Lung microvascular endothelial cell (primary cell): Measurements from ENCODE around the gene NOTCH1. TPM values are rescaled to one million over a fixed set of nuclear protein-coding genes. Genes with fewer than 3 reads are reported as not detected.

Source experiments
- DNase-seq, 2 donors: peaks; one replicate each; pipeline versions ENCODE4 v3.0.0 to v3.0.0-alpha.2; 2010; ENCODE audit warnings: low read depth in 2 of 2
- total RNA-seq: library from RNA; depleted of rRNA; stranded (reverse); fragments of >200 nt; gene quantifications from 2 replicates; pipeline ENCODE4 v1.2.1, GENCODE V29; 2014

The NOTCH1 gene
- total RNA-seq, 1 donor from 2014 or later, result 75.2 TPM

DNA sequence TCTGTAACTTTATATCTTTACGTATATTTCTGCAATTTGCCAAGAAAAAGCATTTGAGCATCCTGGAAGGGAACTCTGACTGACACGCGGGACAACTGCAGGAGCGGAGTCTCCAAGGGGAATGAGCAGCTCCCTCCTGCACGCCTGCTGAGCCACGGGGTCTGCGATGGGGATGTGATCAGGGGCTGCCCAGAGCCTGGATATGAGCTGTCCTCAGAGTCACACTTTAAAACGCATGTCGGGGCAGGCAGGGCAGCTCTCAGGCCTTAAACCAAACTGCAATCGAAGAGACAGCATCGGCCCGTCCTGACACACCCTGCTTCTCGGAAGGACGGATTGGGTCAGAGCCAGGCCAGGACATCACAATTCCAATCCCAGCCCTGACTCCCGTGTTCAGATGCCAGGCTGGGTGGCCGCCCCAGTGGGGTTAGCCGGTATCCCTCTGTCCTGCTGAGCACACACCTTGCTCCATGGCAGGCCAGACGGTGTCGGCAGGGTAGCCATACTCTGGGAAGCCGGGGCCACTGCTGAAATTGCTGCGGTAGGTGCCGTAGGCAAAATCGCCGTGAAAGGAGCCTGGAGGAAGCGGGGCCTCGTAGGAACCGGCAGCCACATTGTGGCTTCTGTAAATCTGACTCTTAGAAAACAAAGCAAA, 80.2 kb downstream of the NOTCH1 start:
- DNase-seq, result no peak

GRCh38 chr9:136464241-136464640, 81.6 kb downstream of the NOTCH1 start:
- DNase-seq, result no peak

DNA sequence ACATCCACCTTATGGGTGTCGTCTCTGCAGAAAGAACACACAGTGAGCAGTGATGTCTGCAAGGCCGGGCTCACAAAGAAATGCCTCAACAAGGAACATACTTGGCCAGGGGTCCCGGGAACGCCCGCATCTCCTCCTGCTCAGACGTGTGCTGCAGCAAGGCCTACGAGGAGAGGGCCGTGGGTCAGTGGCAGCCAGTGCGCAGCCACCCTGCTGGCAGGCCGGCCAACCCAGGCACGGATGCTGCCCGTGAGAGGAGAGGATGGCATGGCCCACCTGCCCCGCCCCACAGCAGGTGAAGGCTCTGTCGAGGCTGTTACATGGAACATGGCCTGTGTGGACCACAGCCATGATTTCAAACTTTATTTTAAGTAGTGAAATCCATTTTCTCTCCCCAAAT, 82.3 kb downstream of the NOTCH1 start:
- no peak for DNase-seq

- no peak for DNase-seq
These were observed 83.2 kb downstream of the NOTCH1 start for GRCh38 chr9:136462664-136463063.

DNA sequence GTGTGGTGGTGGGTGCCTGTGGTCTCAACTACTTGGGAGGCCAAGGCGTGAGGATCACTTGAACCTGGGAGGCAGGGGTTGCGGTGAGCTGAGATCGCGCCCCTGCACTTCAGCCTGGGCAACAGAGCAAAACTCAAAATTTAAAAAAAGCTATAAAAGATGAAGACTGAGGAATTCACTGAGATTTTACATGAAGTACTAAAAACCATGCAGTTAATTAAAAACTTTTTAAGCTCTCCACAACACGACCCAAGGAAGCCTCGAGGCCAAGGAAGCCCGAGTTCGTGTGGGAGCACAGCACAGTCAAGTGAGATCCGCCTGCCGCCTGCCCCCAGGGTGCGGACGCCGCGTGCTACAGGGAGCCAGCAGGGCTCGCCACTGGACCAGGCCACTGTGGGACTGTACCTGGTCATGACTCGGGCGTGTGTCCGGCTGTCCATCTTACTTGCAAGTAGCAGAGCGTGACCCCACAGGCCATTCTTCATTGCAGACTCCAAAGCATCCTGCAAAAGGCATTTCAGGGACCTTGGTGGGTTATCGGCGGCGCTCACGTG, 85.0 kb downstream of the NOTCH1 start:
- DNase-seq, result no peak

GRCh38 chr9:136459425-136459824, 86.4 kb downstream of the NOTCH1 start:
- DNase-seq, result no peak

- DNase-seq, result no peak
These were observed 88.5 kb downstream of the NOTCH1 start for GRCh38 chr9:136457326-136457725.

GRCh38 chr9:136456258-136456657, 89.6 kb downstream of the NOTCH1 start:
- DNase-seq, result no peak

DNA sequence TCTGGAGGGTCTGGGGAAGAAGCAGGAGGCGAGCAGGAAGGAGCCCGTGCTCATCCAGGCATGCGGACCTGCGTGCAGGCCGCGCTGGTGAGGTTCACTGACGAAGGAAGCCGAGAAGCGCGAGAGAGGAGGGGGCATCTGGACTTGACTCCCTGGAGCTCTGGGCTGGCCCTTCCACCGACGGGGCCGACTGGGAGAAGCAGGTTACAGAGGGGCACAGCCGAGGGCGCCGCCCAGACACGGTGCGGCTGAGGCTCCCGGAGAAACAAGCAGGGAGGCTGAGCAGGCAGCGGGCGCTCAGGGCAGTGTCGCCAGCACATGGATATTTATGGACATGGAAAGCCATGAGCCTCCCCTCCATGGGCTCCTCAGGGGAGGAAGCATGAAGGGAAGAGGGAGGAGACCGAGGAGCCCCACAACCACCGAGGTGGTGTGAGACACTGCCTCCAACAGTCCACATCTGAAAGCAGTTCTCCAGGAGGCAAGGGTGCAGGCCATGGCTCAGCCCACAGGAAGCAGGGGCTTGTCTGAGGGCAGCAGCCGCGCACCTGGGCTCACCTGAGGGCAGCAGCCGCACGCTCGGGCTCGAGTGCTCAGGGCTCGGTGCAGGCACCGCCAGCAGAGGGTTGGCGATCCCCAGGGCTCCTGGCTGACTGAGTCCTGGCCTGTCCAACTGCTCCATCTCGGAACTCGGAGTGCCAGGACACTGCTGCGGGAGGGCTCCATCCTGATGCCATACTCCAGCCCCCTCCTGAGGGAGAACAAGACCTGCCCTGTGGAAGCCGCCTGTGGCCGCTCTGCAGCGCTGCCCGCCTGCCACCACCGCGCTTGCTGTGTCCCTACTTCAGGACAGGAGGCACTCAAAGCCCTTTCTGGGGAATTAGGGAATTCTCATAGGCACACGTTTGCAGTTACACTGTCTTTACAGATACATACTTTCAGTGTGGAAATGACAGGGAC, 90.5 kb downstream of the NOTCH1 start:
- no peak for DNase-seq

DNA sequence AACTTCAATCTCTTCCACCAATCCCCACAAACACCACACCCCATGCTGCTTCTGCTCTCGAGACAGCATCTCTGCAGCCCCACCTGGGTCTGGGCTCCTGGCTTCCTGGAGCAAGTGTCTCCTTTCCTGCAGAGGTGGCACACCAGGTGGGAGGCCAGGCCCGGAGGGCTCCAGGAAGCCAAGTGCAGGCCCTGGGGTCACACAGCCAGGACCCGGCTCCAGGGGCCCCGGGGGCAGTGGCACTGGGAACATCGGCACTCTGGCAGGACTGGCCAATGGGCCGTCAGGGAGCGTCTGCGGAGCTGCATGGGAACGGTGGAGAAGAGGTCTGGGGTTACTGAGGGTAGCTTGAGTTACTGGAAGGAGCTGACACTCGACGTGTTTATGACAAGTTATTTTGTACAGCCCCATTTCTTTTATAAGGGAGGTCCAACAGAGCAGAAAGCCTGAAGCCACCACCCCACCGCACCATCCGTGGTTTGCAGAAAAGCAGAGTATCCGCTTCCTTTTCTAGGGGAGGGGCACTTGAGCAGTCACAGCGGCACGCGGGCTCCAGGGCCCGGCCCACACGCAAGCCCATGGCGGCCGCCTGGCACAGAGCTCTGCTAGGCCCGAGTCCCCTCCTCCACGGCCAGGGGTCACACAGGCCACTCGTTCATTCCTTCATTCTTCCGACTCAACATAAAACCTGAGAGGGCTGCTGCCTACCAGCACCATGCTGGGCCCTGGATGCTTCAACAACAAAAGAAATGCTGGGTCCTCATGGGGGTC, 91.6 kb downstream of the NOTCH1 start:
- no peak for DNase-seq

DNA sequence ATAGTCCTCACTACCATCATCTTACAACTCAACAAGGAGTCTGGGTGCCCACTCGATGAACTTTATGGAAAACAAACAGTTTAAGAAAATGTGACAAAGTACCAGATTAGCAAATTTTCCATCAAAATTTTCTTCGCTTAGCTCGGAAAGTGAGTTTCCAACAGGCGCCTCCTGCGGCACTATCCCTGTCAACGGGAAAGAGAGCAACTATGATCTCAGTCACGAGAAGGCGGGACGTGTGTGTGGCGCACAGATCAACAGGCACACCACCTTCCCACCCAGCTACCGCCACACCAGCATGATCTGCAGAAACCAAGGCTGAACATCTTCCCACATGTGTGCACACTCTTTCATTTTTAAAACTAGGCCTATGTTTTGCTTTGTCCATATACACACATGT, 92.5 kb downstream of the NOTCH1 start:
- DNase-seq, result no peak

- DNase-seq, result no peak
These were observed 94.5 kb downstream of the NOTCH1 start for GRCh38 chr9:136451221-136451877.

GRCh38 chr9:136448655-136449054, 97.2 kb downstream of the NOTCH1 start:
- no peak for DNase-seq

DNA sequence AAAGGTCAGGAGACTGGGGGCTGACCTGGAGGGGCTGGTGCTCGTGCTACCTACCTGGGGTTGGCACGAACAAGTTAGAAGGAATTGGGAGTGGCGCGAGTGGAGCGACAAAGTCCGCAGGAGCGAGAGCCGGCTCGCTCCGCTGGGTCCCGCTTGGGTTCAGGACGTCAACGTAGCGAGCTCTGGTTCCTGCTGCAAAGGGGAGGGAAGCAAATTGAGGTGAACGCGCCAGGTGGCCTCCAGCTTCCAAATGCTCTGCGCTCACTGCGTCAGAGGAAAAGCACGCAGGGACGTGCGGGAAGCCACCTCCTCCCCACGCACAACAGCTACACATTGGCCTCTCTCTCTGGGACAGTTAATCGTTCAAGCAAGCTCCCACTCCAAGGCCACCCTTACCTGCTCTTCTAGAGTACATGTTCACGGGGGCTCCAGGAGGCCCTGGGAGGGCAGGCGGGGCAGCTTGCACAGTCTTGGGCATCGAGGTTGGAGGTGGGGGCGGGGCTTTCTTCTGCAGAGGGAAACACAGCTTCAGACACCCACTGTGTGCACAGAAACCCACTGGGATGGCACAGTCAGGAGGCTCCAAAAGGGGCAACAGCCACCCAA, 98.6 kb downstream of the NOTCH1 start:
- no peak for DNase-seq

- DNase-seq, result no peak
These were observed 100.0 kb downstream of the NOTCH1 start for GRCh38 chr9:136445799-136446198.

Other genes starting within 250 kb of the NOTCH1 start
- gene CCDC187, start 242.0 kb downstream of the NOTCH1 start, total RNA-seq, result not detected in 2 replicates
- 14.8 and 30.2 TPM in 2 replicates for gene GPSM1, start 218.5 kb downstream of the NOTCH1 start, total RNA-seq
- 14.6 and 14.9 TPM in 2 replicates for gene DNLZ, start 182.3 kb downstream of the NOTCH1 start, total RNA-seq
- under 0.01 and 0.44 TPM in 2 replicates for gene CARD9, start 172.4 kb downstream of the NOTCH1 start, total RNA-seq
- 3.0 and 3.7 TPM in 2 replicates for gene SNAPC4, start 145.9 kb downstream of the NOTCH1 start, total RNA-seq
- 14.2 and 22.0 TPM in 2 replicates for gene ENTR1, start 135.4 kb downstream of the NOTCH1 start, total RNA-seq
- gene PMPCA, start 135.4 kb downstream of the NOTCH1 start, total RNA-seq, result 30.3 and 30.4 TPM in 2 replicates
- gene INPP5E, start 106.2 kb downstream of the NOTCH1 start, total RNA-seq, result 3.3 and 4.0 TPM in 2 replicates
- 12.4 and 14.3 TPM in 2 replicates for gene SEC16A, start 63.0 kb downstream of the NOTCH1 start, total RNA-seq
- 330 and 384 TPM in 2 replicates for gene EGFL7, start 116.9 kb upstream of the NOTCH1 start, total RNA-seq
- 18.8 and 41.0 TPM in 2 replicates for gene AGPAT2, start 141.4 kb upstream of the NOTCH1 start, total RNA-seq
- 64.7 and 91.1 TPM in 2 replicates for gene DIPK1B, start 166.5 kb upstream of the NOTCH1 start, total RNA-seq
- gene LCN10, start 196.9 kb upstream of the NOTCH1 start, total RNA-seq, result not detected in 2 replicates
- not detected in 2 replicates for gene LCN6, start 202.5 kb upstream of the NOTCH1 start, total RNA-seq
- gene LCN8, start 212.2 kb upstream of the NOTCH1 start, total RNA-seq, result not detected in 2 replicates
- gene LCN15, start 218.5 kb upstream of the NOTCH1 start, total RNA-seq, result 0.22 TPM in 1 of 2 replicates, not detected in the other
- gene TMEM141, start 245.3 kb upstream of the NOTCH1 start, total RNA-seq, result 65.4 and 66.7 TPM in 2 replicates